SK-N-MC (cell line): ENCODE measurements around the gene RPS14.
A peak's percentile ranks its signal among the peaks of the same experiment; 100 is the strongest.

Experiments
- EZH2 ChIP-seq: fragments of 200-600 bp; sonication (generic); IDR thresholded peaks from one replicate; pipeline ENCODE4 v1.6.1; 2017; ENCODE audit warnings: antibody characterized with exemption
- POLR2AphosphoS5 ChIP-seq: IDR thresholded peaks from 2 replicates; pipeline ENCODE4 v1.6.1; 2012; ENCODE audit warnings: mild to moderate bottlenecking, low read depth, low read length, borderline replicate concordance

DNA sequence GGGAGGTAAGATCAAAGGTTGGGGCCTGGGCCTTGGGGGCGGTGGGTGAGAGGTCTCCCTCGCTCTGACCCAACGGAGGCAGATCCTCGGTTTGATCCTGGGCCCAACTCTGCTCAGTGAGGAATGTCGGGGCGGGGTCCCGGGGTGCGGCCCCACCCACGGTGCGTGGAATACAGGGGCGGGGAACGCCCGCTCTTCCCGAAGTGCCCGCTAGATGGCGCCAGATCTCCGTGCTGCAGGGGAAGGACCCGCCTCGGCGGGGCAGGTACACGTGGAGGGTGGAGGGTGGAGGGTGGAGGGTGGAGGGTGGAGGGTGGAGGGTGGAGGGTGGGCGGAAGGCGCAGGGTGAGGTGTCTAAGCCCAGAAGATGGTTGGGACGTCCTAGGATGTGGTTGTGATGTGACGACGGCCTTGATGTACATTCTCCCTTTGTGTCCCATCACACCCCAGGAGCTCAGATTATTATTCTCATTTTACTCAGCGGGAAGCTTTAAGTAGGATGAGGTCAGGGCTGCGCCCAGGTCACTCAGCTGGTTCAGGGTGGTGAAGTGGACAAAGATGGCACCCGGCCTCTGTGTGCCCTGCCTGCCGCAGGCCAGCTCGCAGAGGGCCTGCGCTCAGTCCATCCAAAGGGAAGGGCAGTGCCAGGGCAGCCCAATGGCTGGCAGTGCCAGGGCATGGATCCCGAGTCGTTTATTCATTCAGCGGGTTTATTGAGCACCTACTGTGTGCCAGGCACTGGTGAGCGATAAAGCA, 9.4 kb upstream of the RPS14 start:
- TF ChIP-seq EZH2 (no peak), POLR2AphosphoS5 (0 out of 2 replicates have a peak, but pooled peaks have one; percentile 21)
